Parathyroid adenoma (tissue), 2 donors: Measurements from ENCODE around the gene LEF1.

Experiments
- H2AFZ ChIP-seq: fragments of 300-600 bp; sonication (generic); one replicate; pipeline ENCODE4 v1.7.0; 2017; ENCODE audit warnings: antibody characterized with exemption, mild to moderate bottlenecking
- H3K27ac ChIP-seq: fragments of 300-600 bp; sonication (generic); one replicate; pipeline ENCODE4 v1.7.0; 2017
- H3K27me3 ChIP-seq: fragments of 300-600 bp; sonication (generic); one replicate; pipeline ENCODE4 v1.7.0; 2017; ENCODE audit warnings: low read length; ENCODE audit not compliant: control insufficient read depth, insufficient read depth
- H3K36me3 ChIP-seq: fragments of 300-600 bp; sonication (generic); one replicate; pipeline ENCODE4 v1.7.0; 2017; ENCODE audit warnings: low read length; ENCODE audit not compliant: control insufficient read depth, insufficient read depth
- H3K4me1 ChIP-seq: fragments of 300-600 bp; sonication (generic); one replicate; pipeline ENCODE4 v1.7.0; 2017; ENCODE audit warnings: control low read depth
- H3K4me2 ChIP-seq: fragments of 300-600 bp; sonication (generic); one replicate; pipeline ENCODE4 v1.7.0; 2017; ENCODE audit warnings: low read length
- H3K4me3 ChIP-seq: fragments of 300-600 bp; sonication (generic); one replicate; pipeline ENCODE4 v1.7.0; 2017; ENCODE audit warnings: low read depth, low read length
- H3K79me2 ChIP-seq: fragments of 300-600 bp; sonication (generic); one replicate; pipeline ENCODE4 v1.7.0; 2017; ENCODE audit warnings: control low read depth
- H3K9ac ChIP-seq: fragments of 300-600 bp; sonication (generic); one replicate; pipeline ENCODE4 v1.7.0; 2017; ENCODE audit warnings: mild to moderate bottlenecking
- H3K9me3 ChIP-seq: fragments of 300-600 bp; sonication (generic); one replicate; pipeline ENCODE4 v1.7.0; 2017; ENCODE audit warnings: low read length; ENCODE audit not compliant: control insufficient read depth
- TF ChIP-seq, protein P1 (sequence below): fragments of 300-600 bp; sonication (generic); IDR thresholded peaks from one replicate; pipeline ENCODE4 v1.7.0; 2017; ENCODE audit warnings: antibody characterized with exemption, mild to moderate bottlenecking
- donor health status: primary hyperparathyroidism.

Gene LEF1

DNA sequence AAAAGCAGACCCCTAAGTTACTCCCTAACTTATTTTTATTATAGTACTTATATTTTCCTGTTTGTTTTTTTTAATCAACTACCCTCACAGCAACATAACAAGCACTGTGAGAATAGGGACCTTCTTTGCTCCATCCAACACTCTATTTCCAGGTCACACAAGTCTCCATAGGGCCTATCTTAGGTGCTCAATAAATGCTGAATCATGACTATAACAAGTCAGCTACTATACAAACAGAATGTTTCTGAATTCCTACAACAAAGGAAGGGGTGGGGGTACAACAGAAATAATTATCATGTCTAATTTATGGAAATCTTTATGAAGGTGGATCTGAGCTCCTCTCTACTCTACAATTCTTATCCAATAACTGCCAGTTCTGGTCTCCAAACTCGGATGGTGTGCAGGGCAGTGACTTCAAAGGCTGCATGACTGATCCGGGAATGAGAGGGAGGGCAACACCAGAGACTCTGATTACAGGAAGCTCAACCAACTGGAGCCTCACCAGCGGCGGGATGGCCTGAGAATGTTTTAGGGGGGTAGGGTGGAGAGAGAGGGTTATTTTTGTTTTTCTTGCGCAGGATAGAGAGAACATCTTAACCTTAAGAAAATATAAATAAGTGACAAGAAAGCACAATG, 107.9 kb downstream of the LEF1 start:
- no peak overlapping the region for H3K27ac ChIP-seq
- H3K36me3 ChIP-seq = no peaks in the 10 kb centered on the region
- no peak overlapping the region for H3K4me2 ChIP-seq
- TF ChIP-seq, protein P1, sequence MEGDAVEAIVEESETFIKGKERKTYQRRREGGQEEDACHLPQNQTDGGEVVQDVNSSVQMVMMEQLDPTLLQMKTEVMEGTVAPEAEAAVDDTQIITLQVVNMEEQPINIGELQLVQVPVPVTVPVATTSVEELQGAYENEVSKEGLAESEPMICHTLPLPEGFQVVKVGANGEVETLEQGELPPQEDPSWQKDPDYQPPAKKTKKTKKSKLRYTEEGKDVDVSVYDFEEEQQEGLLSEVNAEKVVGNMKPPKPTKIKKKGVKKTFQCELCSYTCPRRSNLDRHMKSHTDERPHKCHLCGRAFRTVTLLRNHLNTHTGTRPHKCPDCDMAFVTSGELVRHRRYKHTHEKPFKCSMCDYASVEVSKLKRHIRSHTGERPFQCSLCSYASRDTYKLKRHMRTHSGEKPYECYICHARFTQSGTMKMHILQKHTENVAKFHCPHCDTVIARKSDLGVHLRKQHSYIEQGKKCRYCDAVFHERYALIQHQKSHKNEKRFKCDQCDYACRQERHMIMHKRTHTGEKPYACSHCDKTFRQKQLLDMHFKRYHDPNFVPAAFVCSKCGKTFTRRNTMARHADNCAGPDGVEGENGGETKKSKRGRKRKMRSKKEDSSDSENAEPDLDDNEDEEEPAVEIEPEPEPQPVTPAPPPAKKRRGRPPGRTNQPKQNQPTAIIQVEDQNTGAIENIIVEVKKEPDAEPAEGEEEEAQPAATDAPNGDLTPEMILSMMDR = no peak
- no peaks in the 10 kb centered on the region for H3K79me2 ChIP-seq
- no peaks in the 10 kb centered on the region for H3K4me1 ChIP-seq
- H3K9ac ChIP-seq = no peak overlapping the region
- H2AFZ ChIP-seq = no peak overlapping the region
- no peaks in the 10 kb centered on the region for H3K27me3 ChIP-seq
- H3K4me3 ChIP-seq = no peak overlapping the region
- H3K9me3 ChIP-seq = no peaks in the 10 kb centered on the region

DNA sequence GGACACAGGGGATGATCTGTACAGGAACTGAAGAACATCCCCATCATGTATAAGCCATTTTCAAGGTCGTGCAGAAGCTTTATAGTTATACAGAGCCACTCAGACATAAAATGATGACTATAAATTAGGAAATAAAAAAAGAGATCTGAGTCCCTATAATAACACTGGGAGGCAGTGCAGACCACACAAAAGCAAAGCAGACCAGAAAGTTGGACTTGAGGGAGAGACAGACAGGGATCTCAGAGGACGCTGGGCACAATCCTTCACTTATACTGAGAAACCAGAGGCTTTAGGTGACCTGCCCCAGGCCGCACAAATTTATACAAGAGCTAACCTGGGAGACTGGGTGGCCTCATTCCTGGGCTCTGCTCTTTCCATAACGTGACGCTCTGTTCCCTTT, 108.6 kb downstream of the LEF1 start:
- H3K4me2 ChIP-seq = no peak overlapping the region
- H3K4me1 ChIP-seq = no peaks in the 10 kb centered on the region
- H3K9me3 ChIP-seq = no peaks in the 10 kb centered on the region
- H3K9ac ChIP-seq = no peak overlapping the region
- H3K27me3 ChIP-seq = no peaks in the 10 kb centered on the region
- no peaks in the 10 kb centered on the region for H3K36me3 ChIP-seq
- no peaks in the 10 kb centered on the region for H3K79me2 ChIP-seq
- H2AFZ ChIP-seq = no peak overlapping the region
- H3K27ac ChIP-seq = no peak overlapping the region
- TF ChIP-seq, protein P1 = no peak
- H3K4me3 ChIP-seq = no peak overlapping the region

DNA sequence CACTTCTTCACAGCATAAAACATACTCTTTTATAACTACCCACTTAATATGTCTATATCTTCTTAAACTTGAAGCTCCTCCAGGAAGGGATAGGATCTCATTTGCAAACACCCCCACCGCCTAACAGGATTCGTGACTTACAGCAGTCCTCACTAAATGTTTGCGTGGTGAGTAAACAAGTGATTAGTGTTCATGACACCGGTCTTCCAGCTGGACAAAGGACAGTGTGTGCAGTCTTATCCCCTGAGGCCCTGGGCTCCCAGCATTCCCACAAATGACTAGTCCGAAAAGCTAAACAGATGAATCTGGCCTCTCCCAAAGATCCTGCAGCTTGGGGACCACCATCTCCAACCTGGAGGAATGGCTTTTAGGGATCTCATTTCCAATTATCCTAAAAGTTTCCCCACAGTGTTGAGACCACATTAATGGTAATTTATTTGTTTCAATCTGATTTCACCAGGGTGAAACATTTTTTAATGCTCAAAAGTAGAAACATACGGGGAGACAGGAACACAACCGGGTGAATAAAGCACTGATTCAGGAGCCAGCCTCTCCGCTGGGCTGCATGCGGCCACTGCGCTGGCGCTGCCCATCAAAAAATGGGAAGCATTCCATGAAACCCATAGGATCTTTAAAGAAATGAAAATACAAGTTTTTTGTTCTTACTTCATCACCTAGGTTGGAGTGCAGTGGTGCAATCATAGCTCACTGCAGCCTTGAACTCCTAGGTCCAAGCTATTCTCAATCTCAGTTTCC, 109.9 kb downstream of the LEF1 start:
- Histone ChIP-seq H3K9me3 (no peaks in the 10 kb centered on the region), H3K4me1 (no peaks in the 10 kb centered on the region), H3K36me3 (no peaks in the 10 kb centered on the region), H3K9ac (no peak overlapping the region), H2AFZ (no peak overlapping the region), H3K27ac (no peak overlapping the region), H3K79me2 (no peaks in the 10 kb centered on the region), H3K27me3 (no peaks in the 10 kb centered on the region), H3K4me3 (no peak overlapping the region), H3K4me2 (no peak overlapping the region)
- TF ChIP-seq, protein P1 = no peak

DNA sequence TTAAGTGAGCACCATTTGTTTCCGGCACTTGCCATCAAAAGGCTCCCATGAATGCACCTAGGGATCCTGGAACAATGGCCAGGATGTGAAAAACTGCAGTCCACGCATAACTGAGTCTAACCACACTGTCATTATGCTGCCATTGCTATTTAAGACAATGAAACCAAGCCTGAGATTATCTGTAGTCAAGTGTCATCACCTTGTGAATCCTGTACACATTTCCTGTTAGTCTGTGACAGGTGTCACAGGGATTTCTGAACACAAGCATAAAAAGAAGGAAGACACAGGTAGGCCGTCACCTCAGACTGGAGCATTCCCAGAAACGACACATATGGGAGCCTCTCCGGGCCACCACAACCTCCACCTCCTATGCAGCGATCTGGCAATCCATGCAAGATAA, 112.3 kb downstream of the LEF1 start:
- Histone ChIP-seq H3K36me3 (no peaks in the 10 kb centered on the region), H3K4me1 (no peaks in the 10 kb centered on the region), H3K79me2 (no peaks in the 10 kb centered on the region), H3K9me3 (no peaks in the 10 kb centered on the region), H3K9ac (no peak overlapping the region), H3K4me2 (no peak overlapping the region), H3K27ac (no peak overlapping the region), H2AFZ (no peak overlapping the region), H3K27me3 (no peaks in the 10 kb centered on the region), H3K4me3 (no peak overlapping the region)
- TF ChIP-seq, protein P1 = no peak
